H1 (cell line): ENCODE data around the gene HOXB7. TPM values are rescaled to one million over a fixed set of nuclear protein-coding genes. Genes with fewer than 3 reads are reported as not detected.

Experiments used
- ATF2 ChIP-seq: IDR thresholded peaks from 2 replicates; pipeline ENCODE4 v1.6.1; 2012; ENCODE audit warnings: low read length, inconsistent platforms
- CEBPB ChIP-seq: IDR thresholded peaks from 2 replicates; pipeline ENCODE4 v1.6.1; 2012; ENCODE audit warnings: low read depth, low read length
- GABPA ChIP-seq: IDR thresholded peaks from 2 replicates; pipeline ENCODE4 v1.6.1; 2011; ENCODE audit warnings: mild to moderate bottlenecking, low read length, moderate library complexity, borderline replicate concordance; ENCODE audit not compliant: insufficient read depth
- KDM4A ChIP-seq: IDR thresholded peaks from one replicate; pipeline ENCODE4 v1.7.1; 2012; ENCODE audit warnings: low read depth, mild to moderate bottlenecking, moderate library complexity, low read length, inconsistent platforms; ENCODE audit not compliant: severe bottlenecking
- KDM5A ChIP-seq: fragments of 200-600 bp; IDR thresholded peaks from 2 replicates; pipeline ENCODE4 v1.7.1; 2012; ENCODE audit warnings: mild to moderate bottlenecking, low read length, inconsistent platforms, mixed read lengths
- NRF1 ChIP-seq: IDR thresholded peaks from 2 replicates; pipeline ENCODE4 v1.6.1; 2011; ENCODE audit warnings: mild to moderate bottlenecking, low read depth, low read length, improper control_type of control experiment
- POLR2AphosphoS5 ChIP-seq: IDR thresholded peaks from 2 replicates; pipeline ENCODE4 v1.6.1; 2011; ENCODE audit warnings: low read depth, low read length
- RFX5 ChIP-seq: IDR thresholded peaks from 2 replicates; pipeline ENCODE4 v1.6.1; 2011; ENCODE audit warnings: low read depth, low read length, improper control_type of control experiment, borderline replicate concordance
- SP2 ChIP-seq: IDR thresholded peaks from 2 replicates; pipeline ENCODE4 v1.6.1; 2012; ENCODE audit warnings: mild to moderate bottlenecking, low read length, inconsistent platforms
- TAF1 ChIP-seq: IDR thresholded peaks from 2 replicates; pipeline ENCODE4 v1.6.1; 2011; ENCODE audit warnings: mild to moderate bottlenecking, low read depth, low read length
- TEAD4 ChIP-seq: IDR thresholded peaks from 2 replicates; pipeline ENCODE4 v1.6.1; 2012; ENCODE audit warnings: low read depth, low read length, inconsistent platforms, mixed read lengths
- polyA plus RNA-seq, 7 experiments: library from polyadenylated mRNA; depleted of rRNA in 3 of 7; stranded (reverse) in 5 of 7; unstranded in 2 of 7; fragments of >200 nt in 5 of 7; fragments of 200-250 nt in 2 of 7; gene quantifications; 1 replicate in 5 of 7; 2 replicates in 1 of 7; 4 replicates in 1 of 7; pipeline versions ENCODE4 v1.2.1 to v1.2.3, GENCODE V29; 2011 to 2013; ENCODE audit warnings: missing spikeins in 2 of 7, mixed read lengths in 2 of 7
- total RNA-seq: library from RNA; stranded (reverse); fragmentation: NEBNext Ultra II Directional; extraction: Animal tissue kit (Norgen Biotek cat#: 25700); gene quantifications from 2 replicates; pipeline ENCODE4 v1.2.1, GENCODE V29; 2021

The HOXB7 gene
- total and polyA plus RNA-seq, 2 of the 8 experiments (the other 6 are each of a cell fraction or from before 2014, with no cell fraction given) = not detected

GRCh38 chr17:48615963-48616716 is 5.3 kb upstream of the HOXB7 start (continued):
- no peak for TF ChIP-seq KDM5A
- TF ChIP-seq TAF1 = no peak
- no peak for TF ChIP-seq GABPA
- TF ChIP-seq ATF2 = no peak
- TF ChIP-seq TEAD4 = no peak
- no peak for TF ChIP-seq CEBPB
- no peak for TF ChIP-seq POLR2AphosphoS5
- no peak for TF ChIP-seq RFX5
- no peak for TF ChIP-seq NRF1
- TF ChIP-seq SP2 = no peak
- no peak for TF ChIP-seq KDM4A
